K562 (cell line): ENCODE measurements around the gene MRPL10. TPM values are rescaled to one million over a fixed set of nuclear protein-coding genes. Genes with fewer than 3 reads are reported as not detected.
A peak's percentile ranks its signal among the peaks of the same experiment; 100 is the strongest.

Source experiments
- ARID1B ChIP-seq: fragments of 450-650 bp; IDR thresholded peaks from 2 replicates; pipeline ENCODE4 v1.6.1; 2016; ENCODE audit warnings: antibody characterized with exemption, mild to moderate bottlenecking, inconsistent platforms
- CHD4 ChIP-seq: fragments of 200-600 bp; sonication (generic); IDR thresholded peaks from 3 replicates; pipeline ENCODE4 v1.6.1; 2012; ENCODE audit warnings: low read depth, mild to moderate bottlenecking, mixed read lengths, low read length, inconsistent platforms; ENCODE audit not compliant: insufficient read depth, insufficient replicate concordance, poor library complexity, severe bottlenecking
- FOXA3 ChIP-seq, 2 experiments: fragments of 450-650 bp in 1 of 2; sonication (generic) in 1 of 2; formaldehyde crosslinking; IDR thresholded peaks in 1 of 2; conservative IDR thresholded peaks in 1 of 2; 2 replicates each; pipeline versions ENCODE4 v1.4.0 to v1.8.0; 2020 to 2022; ENCODE audit warnings: mild to moderate bottlenecking in 2 of 2, missing genetic modification reagents in 1 of 2
- FOXM1 ChIP-seq, 2 experiments: fragments of 450-650 bp in 1 of 2; sonication (generic) in 1 of 2; formaldehyde crosslinking in 1 of 2; IDR thresholded peaks; 2 replicates each; pipeline versions ENCODE4 v1.6.1 to v1.9.0; 2017 to 2022; ENCODE audit warnings: low read depth in 2 of 2, mild to moderate bottlenecking in 2 of 2, missing genetic modification reagents in 1 of 2, moderate library complexity in 1 of 2
- HDAC6 ChIP-seq: IDR thresholded peaks from 2 replicates; pipeline ENCODE4 v1.6.1; 2012; ENCODE audit warnings: low read depth, mild to moderate bottlenecking, control low read depth, inconsistent platforms, low read length, moderate library complexity
- HNRNPK ChIP-seq: fragments of 200-400 bp; formaldehyde crosslinking; IDR thresholded peaks from one replicate; pipeline ENCODE4 v1.6.1; 2018; ENCODE audit warnings: mild to moderate bottlenecking, low read depth, low read length; ENCODE audit not compliant: poor library complexity, severe bottlenecking
- KDM5B ChIP-seq: fragments of 200-600 bp; sonication (generic); IDR thresholded peaks from 2 replicates; pipeline ENCODE4 v1.6.1; 2012; ENCODE audit warnings: low read depth, mild to moderate bottlenecking, moderate library complexity, low read length, control low read depth, inconsistent platforms; ENCODE audit not compliant: insufficient replicate concordance
- MIER1 ChIP-seq: fragments of 450-650 bp; IDR thresholded peaks from 2 replicates; pipeline ENCODE4 v1.6.1; 2016; ENCODE audit warnings: antibody characterized with exemption, mild to moderate bottlenecking, low read depth
- PCBP2 ChIP-seq: fragments of 200-400 bp; formaldehyde crosslinking; IDR thresholded peaks from 2 replicates; pipeline ENCODE4 v1.6.1; 2018; ENCODE audit warnings: low read length, low read depth, mild to moderate bottlenecking, moderate library complexity; ENCODE audit not compliant: poor library complexity, severe bottlenecking
- PRPF4 ChIP-seq: fragments of 200-400 bp; formaldehyde crosslinking; IDR thresholded peaks from one replicate; pipeline ENCODE4 v1.6.1; 2017; ENCODE audit warnings: low read length, low read depth, mild to moderate bottlenecking; ENCODE audit not compliant: insufficient read depth, poor library complexity, severe bottlenecking
- PTTG1 ChIP-seq: fragments of 450-650 bp; IDR thresholded peaks from 2 replicates; pipeline ENCODE4 v1.6.1; 2016; ENCODE audit warnings: low read depth, mild to moderate bottlenecking, missing genetic modification characterization, missing compliant biosample characterization
- PYGO2 ChIP-seq: fragments of 450-650 bp; IDR thresholded peaks from 2 replicates; pipeline ENCODE4 v1.6.1; 2016; ENCODE audit warnings: mild to moderate bottlenecking, missing genetic modification characterization, moderate library complexity, missing compliant biosample characterization
- RNF2 ChIP-seq: sonication (generic); IDR thresholded peaks from 2 replicates; pipeline ENCODE4 v1.6.1; 2016
- ZNF408 ChIP-seq: fragments of 250-450 bp; sonication (Bioruptor Pico); IDR thresholded peaks from 2 replicates; pipeline ENCODE4 v1.4.0; 2020; ENCODE audit warnings: low read depth, mild to moderate bottlenecking, moderate library complexity
- ZNF75A ChIP-seq: fragments of 450-650 bp; formaldehyde crosslinking; IDR thresholded peaks from 2 replicates; pipeline ENCODE4 v1.4.0; 2020; ENCODE audit warnings: mild to moderate bottlenecking
- ZNF77 ChIP-seq: fragments of 250-450 bp; sonication (Bioruptor Pico); IDR thresholded peaks from 2 replicates; pipeline ENCODE4 v1.5.0; 2020
- polyA plus RNA-seq, 8 experiments: library from polyadenylated mRNA; depleted of rRNA in 4 of 8; stranded (reverse) in 5 of 8; unstranded in 3 of 8; fragments of >200 nt; fragmentation: Nextera tagmentation in 2 of 8; fragmentation: Illumina TruSeq in 1 of 8; extraction: Ambion mirVana in 2 of 8; extraction: Trizol in 1 of 8; gene quantifications; 2 replicates each; pipeline versions ENCODE4 v1.2.1 to v1.2.3, GENCODE V29; 2011 to 2014; ENCODE audit warnings: inconsistent platforms in 1 of 8, missing spikeins in 1 of 8
- total RNA-seq, 7 experiments: library from RNA; depleted of rRNA in 6 of 7; stranded (reverse); fragments of >200 nt in 6 of 7; fragmentation: Illumina TruSeq in 2 of 7; extraction: Trizol in 2 of 7; gene quantifications; 2 replicates each; pipeline versions ENCODE4 v1.2.1 to v1.2.3, GENCODE V29; 2011 to 2021; ENCODE audit warnings: low replicate concordance in 1 of 7
- TF ChIP-seq, protein P1 (sequence below): fragments of 200-800 bp; sonication (Bioruptor generic); IDR thresholded peaks from 2 replicates; pipeline ENCODE4 v1.6.1; 2016; ENCODE audit warnings: missing genetic modification characterization, missing compliant biosample characterization
- TF ChIP-seq, protein P2 (sequence below): fragments of 250-450 bp; sonication (Bioruptor Pico); IDR thresholded peaks from 2 replicates; pipeline ENCODE4 v1.4.0; 2020; ENCODE audit warnings: mild to moderate bottlenecking, moderate library complexity
- TF ChIP-seq, protein P3 (sequence below): fragments of 450-650 bp; IDR thresholded peaks from 2 replicates; pipeline ENCODE4 v1.6.1; 2016; ENCODE audit warnings: antibody characterized with exemption

Gene MRPL10
- total and polyA plus RNA-seq, 9 of the 15 experiments (the other 6 are each of a cell fraction or from before 2014, with no cell fraction given) = 27.8 to 105 (median 67.3) TPM

DNA sequence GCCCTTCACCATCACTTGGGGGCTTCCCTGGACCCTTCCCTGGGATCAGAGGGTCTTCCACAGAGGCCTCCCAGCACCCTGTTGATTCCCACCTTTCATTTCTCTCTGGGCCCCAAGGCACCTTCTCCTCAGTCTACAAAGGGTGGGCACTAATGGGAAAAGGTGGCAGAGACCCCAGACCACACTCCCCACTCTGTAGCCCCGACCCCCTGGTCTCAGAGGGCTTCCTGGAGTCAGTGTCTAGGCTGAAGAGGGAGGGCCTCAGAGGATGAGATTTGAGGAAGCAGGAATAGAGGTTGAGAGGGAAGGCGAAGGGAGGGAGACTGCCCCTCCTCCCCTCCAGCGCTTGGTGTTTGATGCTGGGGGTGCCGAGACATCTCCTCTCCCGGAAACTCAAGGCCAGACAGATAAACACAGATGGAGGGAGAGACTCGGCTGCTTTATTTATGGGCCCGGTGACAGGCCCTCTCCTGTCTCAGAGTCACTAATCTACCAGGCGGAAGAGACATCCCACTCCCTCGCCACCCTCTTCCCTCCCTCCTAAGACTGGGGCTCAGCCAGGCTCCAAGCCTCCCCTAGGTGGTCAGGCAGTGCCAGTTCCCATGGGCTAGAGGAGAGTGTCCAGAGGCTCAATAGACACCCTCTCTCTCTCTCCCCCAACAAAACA is 46.2 kb upstream of the MRPL10 start (continued):
- TF ChIP-seq CHD4 (no peak), PTTG1 (tag) (no peak), FOXA3 (CRISPR knock-in tag; conservative IDR thresholded peaks at IDR 0.05 in 1 of 2, IDR thresholded peaks at IDR 0.05 in 1 of 2) (peak in 1 of 2 experiments; percentile 24; a peak in 1 of 4 replicates), HNRNPK (no peak), MIER1 (no peak), PRPF4 (no peak), ZNF408 (no peak), PCBP2 (no peak), ZNF75A (CRISPR knock-in tag) (no peak), FOXM1 (IDR thresholded peaks at IDR 0.05; ENCODE audit: low read depth) (peak; percentile 52), FOXM1 (CRISPR knock-in tag; IDR thresholded peaks at IDR 0.05; ENCODE audit: low read depth) (no peak), ZNF77 (CRISPR knock-in tag) (no peak), RNF2 (peak; percentile 96), PYGO2 (tag) (no peak), KDM5B (no peak), ARID1B (peak; percentile 89), HDAC6 (no peak)
- TF ChIP-seq, protein P1, sequence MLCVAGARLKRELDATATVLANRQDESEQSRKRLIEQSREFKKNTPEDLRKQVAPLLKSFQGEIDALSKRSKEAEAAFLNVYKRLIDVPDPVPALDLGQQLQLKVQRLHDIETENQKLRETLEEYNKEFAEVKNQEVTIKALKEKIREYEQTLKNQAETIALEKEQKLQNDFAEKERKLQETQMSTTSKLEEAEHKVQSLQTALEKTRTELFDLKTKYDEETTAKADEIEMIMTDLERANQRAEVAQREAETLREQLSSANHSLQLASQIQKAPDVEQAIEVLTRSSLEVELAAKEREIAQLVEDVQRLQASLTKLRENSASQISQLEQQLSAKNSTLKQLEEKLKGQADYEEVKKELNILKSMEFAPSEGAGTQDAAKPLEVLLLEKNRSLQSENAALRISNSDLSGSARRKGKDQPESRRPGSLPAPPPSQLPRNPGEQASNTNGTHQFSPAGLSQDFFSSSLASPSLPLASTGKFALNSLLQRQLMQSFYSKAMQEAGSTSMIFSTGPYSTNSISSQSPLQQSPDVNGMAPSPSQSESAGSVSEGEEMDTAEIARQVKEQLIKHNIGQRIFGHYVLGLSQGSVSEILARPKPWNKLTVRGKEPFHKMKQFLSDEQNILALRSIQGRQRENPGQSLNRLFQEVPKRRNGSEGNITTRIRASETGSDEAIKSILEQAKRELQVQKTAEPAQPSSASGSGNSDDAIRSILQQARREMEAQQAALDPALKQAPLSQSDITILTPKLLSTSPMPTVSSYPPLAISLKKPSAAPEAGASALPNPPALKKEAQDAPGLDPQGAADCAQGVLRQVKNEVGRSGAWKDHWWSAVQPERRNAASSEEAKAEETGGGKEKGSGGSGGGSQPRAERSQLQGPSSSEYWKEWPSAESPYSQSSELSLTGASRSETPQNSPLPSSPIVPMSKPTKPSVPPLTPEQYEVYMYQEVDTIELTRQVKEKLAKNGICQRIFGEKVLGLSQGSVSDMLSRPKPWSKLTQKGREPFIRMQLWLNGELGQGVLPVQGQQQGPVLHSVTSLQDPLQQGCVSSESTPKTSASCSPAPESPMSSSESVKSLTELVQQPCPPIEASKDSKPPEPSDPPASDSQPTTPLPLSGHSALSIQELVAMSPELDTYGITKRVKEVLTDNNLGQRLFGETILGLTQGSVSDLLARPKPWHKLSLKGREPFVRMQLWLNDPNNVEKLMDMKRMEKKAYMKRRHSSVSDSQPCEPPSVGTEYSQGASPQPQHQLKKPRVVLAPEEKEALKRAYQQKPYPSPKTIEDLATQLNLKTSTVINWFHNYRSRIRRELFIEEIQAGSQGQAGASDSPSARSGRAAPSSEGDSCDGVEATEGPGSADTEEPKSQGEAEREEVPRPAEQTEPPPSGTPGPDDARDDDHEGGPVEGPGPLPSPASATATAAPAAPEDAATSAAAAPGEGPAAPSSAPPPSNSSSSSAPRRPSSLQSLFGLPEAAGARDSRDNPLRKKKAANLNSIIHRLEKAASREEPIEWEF (CRISPR knock-in tag) = no peak
- TF ChIP-seq, protein P2, sequence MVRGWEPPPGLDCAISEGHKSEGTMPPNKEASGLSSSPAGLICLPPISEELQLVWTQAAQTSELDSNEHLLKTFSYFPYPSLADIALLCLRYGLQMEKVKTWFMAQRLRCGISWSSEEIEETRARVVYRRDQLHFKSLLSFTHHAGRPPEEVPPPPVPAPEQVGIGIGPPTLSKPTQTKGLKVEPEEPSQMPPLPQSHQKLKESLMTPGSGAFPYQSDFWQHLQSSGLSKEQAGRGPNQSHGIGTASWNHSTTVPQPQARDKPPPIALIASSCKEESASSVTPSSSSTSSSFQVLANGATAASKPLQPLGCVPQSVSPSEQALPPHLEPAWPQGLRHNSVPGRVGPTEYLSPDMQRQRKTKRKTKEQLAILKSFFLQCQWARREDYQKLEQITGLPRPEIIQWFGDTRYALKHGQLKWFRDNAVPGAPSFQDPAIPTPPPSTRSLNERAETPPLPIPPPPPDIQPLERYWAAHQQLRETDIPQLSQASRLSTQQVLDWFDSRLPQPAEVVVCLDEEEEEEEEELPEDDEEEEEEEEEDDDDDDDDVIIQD (CRISPR knock-in tag) = no peak
- TF ChIP-seq, protein P3, sequence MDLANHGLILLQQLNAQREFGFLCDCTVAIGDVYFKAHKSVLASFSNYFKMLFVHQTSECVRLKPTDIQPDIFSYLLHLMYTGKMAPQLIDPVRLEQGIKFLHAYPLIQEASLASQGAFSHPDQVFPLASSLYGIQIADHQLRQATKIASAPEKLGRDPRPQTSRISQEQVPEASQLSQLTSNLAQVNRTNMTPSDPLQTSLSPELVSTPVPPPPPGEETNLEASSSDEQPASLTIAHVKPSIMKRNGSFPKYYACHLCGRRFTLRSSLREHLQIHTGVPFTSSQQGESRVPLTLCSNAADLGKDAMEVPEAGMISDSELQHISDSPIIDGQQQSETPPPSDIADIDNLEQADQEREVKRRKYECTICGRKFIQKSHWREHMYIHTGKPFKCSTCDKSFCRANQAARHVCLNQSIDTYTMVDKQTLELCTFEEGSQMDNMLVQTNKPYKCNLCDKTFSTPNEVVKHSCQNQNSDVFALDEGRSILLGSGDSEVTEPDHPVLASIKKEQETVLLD = peak; percentile 20; the same call in 1 of the 2 replicates
